ENCODE data around the gene ABR. TPM values are rescaled to one million over a fixed set of nuclear protein-coding genes. Genes with fewer than 3 reads are reported as not detected.
"Not testable (repeated sequence)": the region's sequence is repeated elsewhere in the genome, so short reads cannot be mapped to it uniquely, and the experiment has no call there.

The ABR gene
- total RNA-seq, 1 donor from 2014 or later: 66.7 TPM

DNA sequence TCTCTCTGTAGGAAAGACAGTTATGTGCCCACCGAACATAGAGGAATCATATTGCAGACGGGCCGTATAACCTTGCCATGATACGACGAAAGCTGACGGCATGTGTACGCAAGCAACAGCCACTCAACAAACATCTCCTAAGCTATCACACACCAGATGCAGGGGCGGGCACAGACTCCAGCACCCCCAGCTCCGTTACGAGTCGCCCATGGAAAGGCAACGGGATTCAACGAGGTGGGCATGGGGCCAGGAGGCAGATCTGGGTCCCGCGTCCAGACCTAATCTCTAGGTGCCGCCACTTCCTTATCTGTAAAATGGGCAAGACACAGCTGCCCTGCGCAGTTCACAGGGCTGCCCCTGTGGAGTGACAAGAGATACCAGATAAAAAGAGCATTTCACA, 35.6 kb downstream of the ABR start:
- Mint-ChIP-seq H3K27ac (no peak overlapping the region), H3K36me3 (ENCODE audit: low read depth) (no peaks in the 10 kb centered on the region), H3K9me3 (no peaks in the 10 kb centered on the region), H3K4me3 (no peak overlapping the region), H3K4me1 (ENCODE audit: low read depth) (no peaks in the 10 kb centered on the region), H3K27me3 (ENCODE audit: insufficient read depth) (peaks cover 1% of the 10 kb centered on the region)
- no peak for DNase-seq (ENCODE audit: low spot score)
- intact Hi-C loops (cut with micrococcal nuclease): no loop called here

DNA sequence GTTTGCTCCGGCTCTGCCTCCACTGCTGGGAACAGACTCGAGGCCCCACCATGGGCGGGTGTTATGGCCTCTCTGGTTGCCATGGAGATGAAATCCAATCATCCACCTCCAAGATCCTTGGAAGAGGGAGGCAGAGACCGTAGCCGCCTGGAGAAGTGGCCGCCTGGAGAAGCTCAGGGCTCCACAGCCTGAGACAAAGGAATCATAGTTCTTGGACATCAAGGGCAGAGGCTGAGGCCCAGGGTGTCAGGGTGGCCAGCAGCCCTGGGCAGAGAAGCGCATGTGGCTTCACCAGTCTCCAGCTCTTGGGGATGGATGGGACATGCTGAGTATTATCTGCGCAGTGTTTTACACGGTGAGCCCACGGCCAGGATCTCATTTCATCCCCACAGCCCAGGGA, 36.2 kb downstream of the ABR start:
- no peaks in the 10 kb centered on the region for H3K36me3 Mint-ChIP-seq (ENCODE audit: low read depth)
- H3K4me3 Mint-ChIP-seq: no peak overlapping the region
- intact Hi-C loops (cut with micrococcal nuclease): no loop called here
- no peaks in the 10 kb centered on the region for H3K9me3 Mint-ChIP-seq
- no peaks in the 10 kb centered on the region for H3K4me1 Mint-ChIP-seq (ENCODE audit: low read depth)
- DNase-seq (ENCODE audit: low spot score): no peak
- H3K27me3 Mint-ChIP-seq (ENCODE audit: insufficient read depth): peaks cover 1% of the 10 kb centered on the region
- H3K27ac Mint-ChIP-seq: no peak overlapping the region

DNA sequence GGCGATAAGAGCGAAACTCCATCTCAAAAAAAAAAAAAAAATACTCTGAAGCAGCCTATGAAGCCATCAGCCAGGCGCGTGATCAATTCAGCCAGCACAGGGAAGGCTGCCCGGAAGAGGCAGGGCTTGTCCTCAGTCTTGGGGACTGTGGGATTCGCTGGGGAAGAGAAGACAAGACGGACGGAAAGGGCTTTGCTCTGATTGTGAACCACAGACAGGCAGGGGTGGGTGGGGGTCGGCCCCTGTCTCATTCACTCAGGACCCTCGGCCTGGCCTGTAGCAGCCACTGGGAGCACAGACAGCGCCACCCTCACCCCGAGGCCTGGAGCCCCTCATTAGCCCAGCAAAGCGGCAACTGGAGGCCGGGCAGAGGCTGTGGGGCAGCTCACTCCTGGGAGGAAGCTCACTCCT, 37.2 kb downstream of the ABR start:
- DNase-seq (ENCODE audit: low spot score): no peak
- Mint-ChIP-seq H3K27me3 (ENCODE audit: insufficient read depth) (peaks cover 1% of the 10 kb centered on the region), H3K4me1 (ENCODE audit: low read depth) (no peaks in the 10 kb centered on the region), H3K9me3 (no peaks in the 10 kb centered on the region), H3K27ac (no peak overlapping the region), H3K4me3 (no peak overlapping the region), H3K36me3 (ENCODE audit: low read depth) (no peaks in the 10 kb centered on the region)
- intact Hi-C loops (cut with micrococcal nuclease): no loop called here

DNA sequence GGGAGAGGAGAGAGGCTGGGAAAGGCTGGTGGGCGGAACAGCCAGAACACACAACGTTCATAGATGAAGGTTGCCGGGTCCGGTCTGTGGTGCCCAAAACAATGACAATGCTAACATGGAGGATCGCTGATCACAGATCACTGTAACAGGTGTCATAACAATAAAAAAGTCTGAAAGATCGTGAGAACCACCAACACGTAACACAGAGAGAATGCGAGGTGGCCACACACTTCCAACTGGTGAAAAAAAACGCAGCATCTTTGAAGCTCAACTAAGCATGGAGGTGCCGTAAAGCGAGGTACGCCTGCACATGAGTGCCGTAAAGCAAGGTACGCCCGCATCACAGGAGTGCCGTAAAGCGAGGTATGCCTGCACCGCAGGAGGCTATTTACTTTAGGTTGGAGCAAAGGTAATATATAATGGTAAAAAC, 42.3 kb downstream of the ABR start:
- H3K27me3 Mint-ChIP-seq (ENCODE audit: insufficient read depth): peaks cover 5% of the 10 kb centered on the region
- no peaks in the 10 kb centered on the region for H3K9me3 Mint-ChIP-seq
- no peaks in the 10 kb centered on the region for H3K36me3 Mint-ChIP-seq (ENCODE audit: low read depth)
- H3K27ac Mint-ChIP-seq: no peak overlapping the region
- no peak overlapping the region for H3K4me3 Mint-ChIP-seq
- DNase-seq (ENCODE audit: low spot score): no peak
- intact Hi-C loops (cut with micrococcal nuclease): no loop called here
- no peaks in the 10 kb centered on the region for H3K4me1 Mint-ChIP-seq (ENCODE audit: low read depth)

DNA sequence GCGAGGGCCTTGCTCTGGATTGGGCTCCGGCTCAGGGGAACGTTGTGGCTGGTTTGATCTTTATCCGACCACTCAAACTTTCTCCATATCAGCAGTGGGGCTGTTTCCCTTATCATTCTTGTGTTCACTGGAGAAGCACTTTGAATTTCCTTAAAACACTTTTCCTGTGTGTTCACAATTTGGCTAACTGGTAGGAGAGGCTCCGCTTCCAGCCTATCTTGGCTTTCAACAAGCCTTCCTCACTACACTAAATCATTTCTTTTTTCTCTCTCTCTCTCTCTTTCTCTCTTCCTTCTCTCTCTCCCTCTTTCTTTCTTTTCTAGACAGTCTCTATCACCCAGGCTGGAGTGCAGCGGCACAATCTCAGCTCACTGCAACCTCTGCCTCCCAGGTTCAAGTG, 43.0 kb downstream of the ABR start:
- no peaks in the 10 kb centered on the region for H3K36me3 Mint-ChIP-seq (ENCODE audit: low read depth)
- no peaks in the 10 kb centered on the region for H3K4me1 Mint-ChIP-seq (ENCODE audit: low read depth)
- H3K4me3 Mint-ChIP-seq: no peak overlapping the region
- no peak overlapping the region for H3K27ac Mint-ChIP-seq
- no peaks in the 10 kb centered on the region for H3K9me3 Mint-ChIP-seq
- H3K27me3 Mint-ChIP-seq (ENCODE audit: insufficient read depth): peaks cover 5% of the 10 kb centered on the region
- intact Hi-C loops (cut with micrococcal nuclease): no loop called here
- DNase-seq (ENCODE audit: low spot score): no peak

DNA sequence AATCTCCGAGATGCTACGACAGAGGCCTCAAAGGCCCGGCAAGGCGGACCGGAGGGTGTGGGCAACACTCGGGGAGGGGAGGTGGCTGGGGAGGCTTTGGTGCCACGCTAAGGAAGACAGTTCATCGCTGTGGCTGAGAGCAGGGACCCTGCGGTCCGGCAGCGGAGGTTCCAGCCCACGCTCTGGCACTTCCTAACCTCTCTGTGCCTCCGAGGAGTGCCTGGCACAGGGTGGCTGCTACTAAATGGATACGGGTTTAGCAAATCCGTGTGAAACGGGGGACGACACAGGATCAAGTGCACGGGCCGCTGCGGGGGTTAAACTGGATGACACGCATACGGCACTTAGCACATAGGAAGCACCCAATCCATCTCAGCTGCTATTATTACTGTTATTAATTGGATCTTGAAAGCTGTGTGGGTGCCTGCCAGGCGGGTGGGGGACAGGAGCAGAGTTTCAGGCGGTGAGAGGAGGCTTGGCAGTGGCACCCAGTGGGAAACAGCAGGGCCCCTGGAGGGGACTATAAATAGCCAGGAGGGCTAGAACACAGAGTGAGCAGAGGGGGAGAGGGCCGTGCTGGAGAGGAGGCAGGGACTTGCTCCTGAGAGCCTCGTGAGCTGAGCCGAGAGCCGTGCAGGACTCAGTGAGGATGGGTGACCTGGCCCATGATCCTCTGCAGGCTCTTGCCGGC, 45.0 kb downstream of the ABR start:
- Mint-ChIP-seq H3K36me3 (ENCODE audit: low read depth) (no peaks in the 10 kb centered on the region), H3K27ac (no peak overlapping the region), H3K9me3 (no peaks in the 10 kb centered on the region), H3K27me3 (ENCODE audit: insufficient read depth) (peaks cover 5% of the 10 kb centered on the region), H3K4me1 (ENCODE audit: low read depth) (no peaks in the 10 kb centered on the region), H3K4me3 (no peak overlapping the region)
- intact Hi-C loops (cut with micrococcal nuclease): no loop called here
- DNase-seq (ENCODE audit: low spot score): no peak

DNA sequence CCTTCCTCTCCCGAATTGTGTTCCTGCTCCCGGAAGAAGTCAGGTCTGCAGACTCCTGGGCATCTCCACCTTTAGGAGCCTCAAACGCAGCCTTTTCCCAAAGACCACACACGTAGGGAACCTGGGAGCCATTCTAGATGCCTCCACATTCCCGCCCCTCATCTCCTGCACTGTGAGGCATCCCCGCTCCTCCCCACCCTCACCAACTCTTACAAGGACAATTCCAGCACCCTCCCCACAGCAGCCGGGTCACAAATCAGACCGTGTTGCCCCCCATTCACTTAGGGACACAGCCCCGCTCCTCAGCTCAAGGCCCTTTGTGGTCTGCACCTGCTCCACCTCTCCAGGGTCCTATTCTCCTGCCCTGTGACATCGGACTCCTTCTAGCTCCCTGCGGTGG, 49.6 kb downstream of the ABR start:
- no peak overlapping the region for H3K4me3 Mint-ChIP-seq
- no peaks in the 10 kb centered on the region for H3K4me1 Mint-ChIP-seq (ENCODE audit: low read depth)
- peaks cover under 1% of the 10 kb centered on the region for H3K27me3 Mint-ChIP-seq (ENCODE audit: insufficient read depth)
- H3K9me3 Mint-ChIP-seq: peaks cover 3% of the 10 kb centered on the region
- intact Hi-C loops (cut with micrococcal nuclease): no loop called here
- no peaks in the 10 kb centered on the region for H3K36me3 Mint-ChIP-seq (ENCODE audit: low read depth)
- DNase-seq (ENCODE audit: low spot score): no peak
- no peak overlapping the region for H3K27ac Mint-ChIP-seq

DNA sequence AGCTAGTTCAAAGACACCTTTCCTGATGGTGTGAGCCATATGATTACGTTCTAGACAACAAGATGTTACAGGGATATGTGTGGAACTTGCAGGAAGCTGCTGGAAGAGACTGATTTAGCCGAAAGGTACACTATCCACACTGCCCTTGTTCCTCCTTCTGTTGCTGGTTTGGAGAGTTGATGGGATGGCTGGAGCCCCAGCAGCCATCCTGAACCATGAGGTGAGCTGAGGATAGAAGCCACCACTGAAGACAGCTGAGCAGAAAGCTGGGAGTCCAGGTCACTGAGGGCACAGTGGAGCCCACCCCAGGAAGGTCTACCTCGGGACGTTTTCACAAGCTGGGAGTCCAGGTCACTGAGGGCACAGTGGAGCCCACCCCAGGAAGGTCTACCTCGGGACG, 51.3 kb downstream of the ABR start:
- H3K4me3 Mint-ChIP-seq: not testable (repeated sequence)

DNA sequence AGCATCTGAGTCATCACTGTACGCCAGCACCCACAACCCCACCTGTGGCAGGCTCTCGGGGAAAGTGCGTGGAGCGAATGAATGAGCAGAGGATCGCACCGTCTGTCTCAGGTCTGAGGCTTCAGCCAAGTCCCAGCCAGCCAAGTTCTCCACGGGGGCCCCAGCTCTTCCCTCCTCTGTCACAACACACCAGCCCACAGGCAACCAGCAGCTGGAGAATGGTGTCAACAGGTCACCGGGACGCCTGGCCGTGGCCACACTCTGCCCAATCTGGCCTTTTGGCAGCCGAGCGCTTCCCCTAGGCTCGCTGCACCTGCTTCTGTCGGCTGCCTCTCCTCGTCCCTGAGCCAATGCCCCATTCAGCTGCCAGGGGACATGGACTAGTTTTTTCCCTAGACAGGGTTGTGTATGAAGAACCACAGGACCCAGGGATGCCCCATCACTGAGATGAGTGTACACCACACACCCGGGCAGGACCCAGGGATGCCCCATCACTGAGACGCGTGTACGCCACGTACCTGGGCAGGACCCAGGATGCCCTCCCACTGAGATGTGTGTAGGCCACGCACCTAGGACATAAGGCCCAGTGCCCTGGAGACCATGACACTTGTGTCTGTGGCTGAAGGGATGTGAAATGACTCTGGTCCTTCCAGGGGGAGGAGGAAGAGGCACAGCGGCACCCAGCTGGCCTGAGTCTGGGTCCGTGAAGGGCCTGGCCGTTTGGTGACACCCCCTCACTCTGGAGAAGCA, 52.8 kb downstream of the ABR start:
- H3K4me1 Mint-ChIP-seq (ENCODE audit: low read depth): no peaks in the 10 kb centered on the region

More for the DNA sequence above, 51.3 kb downstream of the ABR start:
- H3K36me3 Mint-ChIP-seq (ENCODE audit: low read depth); DNase-seq (ENCODE audit: low spot score); H3K27ac Mint-ChIP-seq; intact Hi-C loops (cut with micrococcal nuclease); H3K4me1 Mint-ChIP-seq (ENCODE audit: low read depth); H3K27me3 Mint-ChIP-seq (ENCODE audit: insufficient read depth); H3K9me3 Mint-ChIP-seq: not testable (repeated sequence)

DNA sequence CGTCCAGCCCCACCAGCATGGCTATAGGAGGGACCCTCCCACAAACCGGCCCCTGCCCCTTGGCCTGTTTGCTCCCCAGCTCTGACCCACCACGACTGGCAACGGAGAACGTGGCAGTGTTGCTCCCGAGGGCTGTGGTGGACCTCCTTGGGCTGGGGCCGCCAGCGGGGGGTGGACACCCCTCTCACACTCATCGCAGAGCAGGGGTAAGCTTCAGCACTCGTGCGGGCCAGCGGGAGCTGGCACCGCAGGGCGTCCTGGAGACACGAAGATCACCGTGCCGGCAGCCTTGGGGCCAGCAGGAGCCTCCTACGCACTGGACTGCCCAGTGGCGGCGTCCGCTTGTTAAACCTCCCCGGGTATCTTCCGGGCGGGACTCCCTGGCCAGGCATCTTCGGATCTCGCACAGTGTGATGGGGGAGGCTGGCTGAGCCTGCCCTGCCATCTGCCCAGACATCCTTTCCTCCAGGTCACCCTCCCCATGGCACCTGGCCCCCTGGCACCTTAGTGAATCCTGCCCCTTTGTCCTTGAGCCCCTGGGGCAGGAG, 53.5 kb downstream of the ABR start:
- intact Hi-C loops (cut with micrococcal nuclease): no loop called here
- no peak for DNase-seq (ENCODE audit: low spot score)
- H3K27ac Mint-ChIP-seq: no peak overlapping the region
- no peaks in the 10 kb centered on the region for H3K36me3 Mint-ChIP-seq (ENCODE audit: low read depth)
- H3K9me3 Mint-ChIP-seq: peaks cover 3% of the 10 kb centered on the region
- no peaks in the 10 kb centered on the region for H3K27me3 Mint-ChIP-seq (ENCODE audit: insufficient read depth)
- H3K4me3 Mint-ChIP-seq: no peak overlapping the region
- H3K4me1 Mint-ChIP-seq (ENCODE audit: low read depth): no peaks in the 10 kb centered on the region

More for the DNA sequence above, 52.8 kb downstream of the ABR start:
- H3K27me3 Mint-ChIP-seq (ENCODE audit: insufficient read depth): no peaks in the 10 kb centered on the region
- H3K36me3 Mint-ChIP-seq (ENCODE audit: low read depth): no peaks in the 10 kb centered on the region
- H3K27ac Mint-ChIP-seq: no peak overlapping the region
- intact Hi-C loops (cut with micrococcal nuclease): no loop called here
- H3K4me3 Mint-ChIP-seq: no peak overlapping the region
- DNase-seq (ENCODE audit: low spot score): no peak
- H3K9me3 Mint-ChIP-seq: peaks cover 3% of the 10 kb centered on the region

DNA sequence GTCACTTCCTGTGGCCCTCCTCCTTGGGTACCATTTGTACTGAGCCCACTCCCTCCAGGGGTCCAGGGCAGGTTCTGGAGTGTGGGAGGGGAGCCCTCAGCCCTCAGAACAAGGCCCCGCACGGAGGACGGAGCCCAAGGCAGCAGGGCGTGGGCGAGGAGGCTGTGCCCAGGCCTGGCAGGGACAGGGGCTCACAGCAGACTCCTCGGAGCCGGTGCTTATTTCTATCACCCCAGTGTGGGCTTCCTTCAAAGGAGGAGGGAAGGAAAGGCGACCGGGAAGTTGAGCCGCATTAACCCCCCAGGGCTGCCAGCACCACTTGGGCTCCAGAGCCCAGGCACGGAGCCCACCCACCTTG, 54.0 kb downstream of the ABR start:
- no peak overlapping the region for H3K4me3 Mint-ChIP-seq
- H3K27me3 Mint-ChIP-seq (ENCODE audit: insufficient read depth): peaks cover 2% of the 10 kb centered on the region
- H3K9me3 Mint-ChIP-seq: peaks cover 3% of the 10 kb centered on the region
- no peaks in the 10 kb centered on the region for H3K4me1 Mint-ChIP-seq (ENCODE audit: low read depth)
- H3K36me3 Mint-ChIP-seq (ENCODE audit: low read depth): no peaks in the 10 kb centered on the region
- DNase-seq (ENCODE audit: low spot score): no peak
- H3K27ac Mint-ChIP-seq: no peak overlapping the region
- intact Hi-C loops (cut with micrococcal nuclease): no loop called here

DNA sequence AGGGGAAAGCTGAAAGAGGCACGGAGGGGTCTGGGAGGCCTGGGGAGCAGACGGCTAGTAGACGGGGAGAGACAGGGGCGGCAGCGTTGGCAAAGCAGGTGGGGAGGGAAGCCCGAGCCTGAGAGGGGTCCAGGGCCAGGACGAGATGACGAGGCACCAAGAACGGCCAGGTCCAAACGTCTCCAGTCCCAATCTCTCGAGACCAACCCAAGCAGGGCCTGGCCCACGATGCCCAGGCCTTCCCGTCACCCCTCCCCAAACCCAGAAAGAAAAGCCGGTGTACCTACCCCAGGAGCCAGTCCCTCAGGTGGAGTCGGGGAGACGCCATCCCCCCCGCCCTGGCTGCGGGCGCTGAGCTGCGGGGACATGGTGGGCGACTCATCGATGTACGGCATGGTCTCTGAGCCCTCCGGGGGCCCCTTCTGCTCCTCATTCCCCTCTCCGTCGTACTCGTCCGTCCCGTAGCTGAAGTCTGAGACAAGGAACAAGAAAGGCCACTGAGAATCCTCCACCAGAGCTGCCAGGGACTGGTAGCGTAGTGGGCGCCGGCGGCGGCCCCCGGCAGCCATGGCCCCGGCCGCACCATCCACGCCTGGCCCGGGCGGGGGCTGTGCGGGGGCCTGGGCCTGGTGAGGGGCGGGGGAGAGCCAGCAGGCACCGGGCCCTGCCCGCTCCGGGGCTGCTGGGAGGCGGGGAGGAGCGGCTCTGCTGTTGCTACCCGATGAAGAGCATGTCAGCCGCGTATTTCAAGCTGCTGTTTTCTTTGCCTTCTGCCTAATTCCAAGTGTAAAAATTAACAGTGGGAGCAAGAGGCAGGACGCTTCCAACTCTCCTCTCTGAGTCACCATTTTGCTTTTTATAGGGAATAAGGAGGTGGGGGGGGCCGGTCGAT, 54.6 kb downstream of the ABR start:
- H3K9me3 Mint-ChIP-seq: peaks cover 3% of the 10 kb centered on the region
- intact Hi-C loops (cut with micrococcal nuclease): no loop called here
- H3K36me3 Mint-ChIP-seq (ENCODE audit: low read depth): no peaks in the 10 kb centered on the region
- no peaks in the 10 kb centered on the region for H3K4me1 Mint-ChIP-seq (ENCODE audit: low read depth)
- no peak for DNase-seq (ENCODE audit: low spot score)
- peaks cover 2% of the 10 kb centered on the region for H3K27me3 Mint-ChIP-seq (ENCODE audit: insufficient read depth)
- no peak overlapping the region for H3K27ac Mint-ChIP-seq
- H3K4me3 Mint-ChIP-seq: no peak overlapping the region
